ENCODE measurements around the gene OR10K2. TPM values are rescaled to one million over a fixed set of nuclear protein-coding genes. Genes with fewer than 3 reads are reported as not detected.

OR10K2 gene
- total and polyA plus RNA-seq, 9 of the 15 experiments (the other 6 are each of a cell fraction or from before 2014, with no cell fraction given): not detected

DNA sequence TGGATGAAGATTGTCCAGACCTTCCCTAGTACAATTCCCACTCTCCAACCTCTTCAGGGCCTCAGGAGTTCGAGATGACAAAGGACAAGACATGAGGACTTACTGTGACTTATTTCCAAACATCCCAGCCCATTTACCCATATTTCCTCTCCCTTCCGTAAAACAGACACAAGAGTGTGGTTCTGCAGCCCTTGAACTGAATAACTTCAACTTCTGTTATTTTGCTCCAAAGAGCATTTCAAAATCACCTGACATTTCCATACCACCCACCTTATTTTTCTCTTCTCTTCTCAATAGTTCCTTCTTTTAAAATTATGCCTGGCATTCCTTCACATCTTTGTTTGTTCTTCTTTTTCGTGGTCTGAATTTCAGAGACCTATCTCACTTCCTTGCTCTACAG lies 8.7 kb upstream of the OR10K2 start:
- no TSS peak for BruUV-seq (replicated peaks)
- no peaks in the 10 kb centered on the region for H3K79me2 ChIP-seq (ENCODE audit: control insufficient read depth, insufficient read depth, low read length)
- H4K20me1 ChIP-seq (replicated peaks; ENCODE audit: control insufficient read depth, insufficient read depth, low read length): no peaks in the 10 kb centered on the region
- no peak for ATAC-seq
- no peak overlapping the region for H3K9ac ChIP-seq (ENCODE audit: insufficient read depth in 1 of 2, low read depth in 2 of 2, low read length in 2 of 2)
- no peak overlapping the region for H3K4me3 ChIP-seq
- no peak overlapping the region for H3K4me2 ChIP-seq (ENCODE audit: insufficient read depth, low read length)
- H3K27me3 ChIP-seq (ENCODE audit: control insufficient read depth in 2 of 2, insufficient read depth in 2 of 2, low read length in 2 of 2): no peaks in the 10 kb centered on the region
- H3K4me1 ChIP-seq (replicated peaks in 1 of 2; ENCODE audit: control insufficient read depth in 2 of 2, insufficient read depth in 2 of 2, low read length in 2 of 2): no peaks in the 10 kb centered on the region
- in situ Hi-C loops (cut with MboI): no loop called here
- WGBS (ENCODE audit: insufficient coverage, low coverage, missing lambda C conversion rate): 0% methylated on average over 3 of the region's 3 CpGs
- DNase-seq (ENCODE audit: extremely low read depth in 1 of 4, low spot score in 3 of 4): no peak
- H2AFZ ChIP-seq (ENCODE audit: low read depth, low read length): no peak overlapping the region
- TF ChIP-seq PRPF4 (IDR thresholded peaks at IDR 0.05; ENCODE audit: insufficient read depth, low read depth, low read length, poor library complexity, severe bottlenecking) (no peak), RBM14 (IDR thresholded peaks at IDR 0.05; ENCODE audit: borderline replicate concordance, insufficient read depth, low read depth, low read length) (no peak), PHF20 (IDR thresholded peaks at IDR 0.05; ENCODE audit: partially characterized antibody) (no peak), CAMTA2 (CRISPR knock-in tag; conservative IDR thresholded peaks at IDR 0.05) (no peak), STAT5A (IDR thresholded peaks at IDR 0.05; ENCODE audit: borderline replicate concordance, low read length) (no peak), ZNF274 (IDR thresholded peaks at IDR 0.05; ENCODE audit: borderline replicate concordance, low read depth, low read length) (no peak), ZNF431 (CRISPR knock-in tag; IDR thresholded peaks at IDR 0.05) (no peak), SMARCA5 (IDR thresholded peaks at IDR 0.05) (no peak), DNMT1 (IDR thresholded peaks at IDR 0.05) (no peak), ZNF184 (CRISPR knock-in tag; IDR thresholded peaks at IDR 0.05) (no peak), MAZ (CRISPR knock-in tag; conservative IDR thresholded peaks at IDR 0.05 in 1 of 2, IDR thresholded peaks at IDR 0.05 in 1 of 2) (no peak), KLF10 (CRISPR knock-in tag; IDR thresholded peaks at IDR 0.05) (no peak), SAP30 (IDR thresholded peaks at IDR 0.05; ENCODE audit: borderline replicate concordance, insufficient read depth, low read depth, low read length, poor library complexity, severe bottlenecking) (no peak), CHD4 (IDR thresholded peaks at IDR 0.05; ENCODE audit: insufficient read depth, insufficient replicate concordance, low read depth, low read length, poor library complexity, severe bottlenecking) (no peak), MCM5 (IDR thresholded peaks at IDR 0.05; ENCODE audit: low read depth) (no peak)
- TF ChIP-seq, protein P1, sequence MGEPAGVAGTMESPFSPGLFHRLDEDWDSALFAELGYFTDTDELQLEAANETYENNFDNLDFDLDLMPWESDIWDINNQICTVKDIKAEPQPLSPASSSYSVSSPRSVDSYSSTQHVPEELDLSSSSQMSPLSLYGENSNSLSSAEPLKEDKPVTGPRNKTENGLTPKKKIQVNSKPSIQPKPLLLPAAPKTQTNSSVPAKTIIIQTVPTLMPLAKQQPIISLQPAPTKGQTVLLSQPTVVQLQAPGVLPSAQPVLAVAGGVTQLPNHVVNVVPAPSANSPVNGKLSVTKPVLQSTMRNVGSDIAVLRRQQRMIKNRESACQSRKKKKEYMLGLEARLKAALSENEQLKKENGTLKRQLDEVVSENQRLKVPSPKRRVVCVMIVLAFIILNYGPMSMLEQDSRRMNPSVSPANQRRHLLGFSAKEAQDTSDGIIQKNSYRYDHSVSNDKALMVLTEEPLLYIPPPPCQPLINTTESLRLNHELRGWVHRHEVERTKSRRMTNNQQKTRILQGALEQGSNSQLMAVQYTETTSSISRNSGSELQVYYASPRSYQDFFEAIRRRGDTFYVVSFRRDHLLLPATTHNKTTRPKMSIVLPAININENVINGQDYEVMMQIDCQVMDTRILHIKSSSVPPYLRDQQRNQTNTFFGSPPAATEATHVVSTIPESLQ (CRISPR knock-in tag; IDR thresholded peaks at IDR 0.05): no peak
- TF ChIP-seq, protein P2, sequence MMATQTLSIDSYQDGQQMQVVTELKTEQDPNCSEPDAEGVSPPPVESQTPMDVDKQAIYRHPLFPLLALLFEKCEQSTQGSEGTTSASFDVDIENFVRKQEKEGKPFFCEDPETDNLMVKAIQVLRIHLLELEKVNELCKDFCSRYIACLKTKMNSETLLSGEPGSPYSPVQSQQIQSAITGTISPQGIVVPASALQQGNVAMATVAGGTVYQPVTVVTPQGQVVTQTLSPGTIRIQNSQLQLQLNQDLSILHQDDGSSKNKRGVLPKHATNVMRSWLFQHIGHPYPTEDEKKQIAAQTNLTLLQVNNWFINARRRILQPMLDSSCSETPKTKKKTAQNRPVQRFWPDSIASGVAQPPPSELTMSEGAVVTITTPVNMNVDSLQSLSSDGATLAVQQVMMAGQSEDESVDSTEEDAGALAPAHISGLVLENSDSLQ (IDR thresholded peaks at IDR 0.05): no peak
- TF ChIP-seq, protein P3, sequence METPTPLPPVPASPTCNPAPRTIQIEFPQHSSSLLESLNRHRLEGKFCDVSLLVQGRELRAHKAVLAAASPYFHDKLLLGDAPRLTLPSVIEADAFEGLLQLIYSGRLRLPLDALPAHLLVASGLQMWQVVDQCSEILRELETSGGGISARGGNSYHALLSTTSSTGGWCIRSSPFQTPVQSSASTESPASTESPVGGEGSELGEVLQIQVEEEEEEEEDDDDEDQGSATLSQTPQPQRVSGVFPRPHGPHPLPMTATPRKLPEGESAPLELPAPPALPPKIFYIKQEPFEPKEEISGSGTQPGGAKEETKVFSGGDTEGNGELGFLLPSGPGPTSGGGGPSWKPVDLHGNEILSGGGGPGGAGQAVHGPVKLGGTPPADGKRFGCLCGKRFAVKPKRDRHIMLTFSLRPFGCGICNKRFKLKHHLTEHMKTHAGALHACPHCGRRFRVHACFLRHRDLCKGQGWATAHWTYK (CRISPR knock-in tag; IDR thresholded peaks at IDR 0.05): no peak
- TF ChIP-seq, protein P4, sequence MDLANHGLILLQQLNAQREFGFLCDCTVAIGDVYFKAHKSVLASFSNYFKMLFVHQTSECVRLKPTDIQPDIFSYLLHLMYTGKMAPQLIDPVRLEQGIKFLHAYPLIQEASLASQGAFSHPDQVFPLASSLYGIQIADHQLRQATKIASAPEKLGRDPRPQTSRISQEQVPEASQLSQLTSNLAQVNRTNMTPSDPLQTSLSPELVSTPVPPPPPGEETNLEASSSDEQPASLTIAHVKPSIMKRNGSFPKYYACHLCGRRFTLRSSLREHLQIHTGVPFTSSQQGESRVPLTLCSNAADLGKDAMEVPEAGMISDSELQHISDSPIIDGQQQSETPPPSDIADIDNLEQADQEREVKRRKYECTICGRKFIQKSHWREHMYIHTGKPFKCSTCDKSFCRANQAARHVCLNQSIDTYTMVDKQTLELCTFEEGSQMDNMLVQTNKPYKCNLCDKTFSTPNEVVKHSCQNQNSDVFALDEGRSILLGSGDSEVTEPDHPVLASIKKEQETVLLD (IDR thresholded peaks at IDR 0.05): no peak
- H3K27ac ChIP-seq (ENCODE audit: extremely low read depth, low read depth, low read length): no peak overlapping the region
- intact Hi-C loops (cut with micrococcal nuclease): no loop called here
- POLR2A ChIA-PET: no interaction called here
- H3K9me3 ChIP-seq (replicated peaks; ENCODE audit: control insufficient read depth, insufficient read depth, low read depth, low read length): no peaks in the 10 kb centered on the region
- CTCF ChIA-PET (ENCODE audit: low intra/inter-chr PET ratio): no interaction called here
- H3K36me3 ChIP-seq (ENCODE audit: control insufficient read depth, insufficient read depth, low read length): no peaks in the 10 kb centered on the region
- no peaks in the 10 kb centered on the region for H3K9me1 ChIP-seq (ENCODE audit: control insufficient read depth, insufficient read depth, low read length)
- FAIRE-seq: no peak
